Measurements from ENCODE around the gene GBP5.
A peak's percentile ranks its signal among the peaks of the same experiment; 100 is the strongest.
"Not testable (repeated sequence)": the region's sequence is repeated elsewhere in the genome, so short reads cannot be mapped to it uniquely, and the experiment has no call there.

GBP5 gene, protein sequence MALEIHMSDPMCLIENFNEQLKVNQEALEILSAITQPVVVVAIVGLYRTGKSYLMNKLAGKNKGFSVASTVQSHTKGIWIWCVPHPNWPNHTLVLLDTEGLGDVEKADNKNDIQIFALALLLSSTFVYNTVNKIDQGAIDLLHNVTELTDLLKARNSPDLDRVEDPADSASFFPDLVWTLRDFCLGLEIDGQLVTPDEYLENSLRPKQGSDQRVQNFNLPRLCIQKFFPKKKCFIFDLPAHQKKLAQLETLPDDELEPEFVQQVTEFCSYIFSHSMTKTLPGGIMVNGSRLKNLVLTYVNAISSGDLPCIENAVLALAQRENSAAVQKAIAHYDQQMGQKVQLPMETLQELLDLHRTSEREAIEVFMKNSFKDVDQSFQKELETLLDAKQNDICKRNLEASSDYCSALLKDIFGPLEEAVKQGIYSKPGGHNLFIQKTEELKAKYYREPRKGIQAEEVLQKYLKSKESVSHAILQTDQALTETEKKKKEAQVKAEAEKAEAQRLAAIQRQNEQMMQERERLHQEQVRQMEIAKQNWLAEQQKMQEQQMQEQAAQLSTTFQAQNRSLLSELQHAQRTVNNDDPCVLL

DNA sequence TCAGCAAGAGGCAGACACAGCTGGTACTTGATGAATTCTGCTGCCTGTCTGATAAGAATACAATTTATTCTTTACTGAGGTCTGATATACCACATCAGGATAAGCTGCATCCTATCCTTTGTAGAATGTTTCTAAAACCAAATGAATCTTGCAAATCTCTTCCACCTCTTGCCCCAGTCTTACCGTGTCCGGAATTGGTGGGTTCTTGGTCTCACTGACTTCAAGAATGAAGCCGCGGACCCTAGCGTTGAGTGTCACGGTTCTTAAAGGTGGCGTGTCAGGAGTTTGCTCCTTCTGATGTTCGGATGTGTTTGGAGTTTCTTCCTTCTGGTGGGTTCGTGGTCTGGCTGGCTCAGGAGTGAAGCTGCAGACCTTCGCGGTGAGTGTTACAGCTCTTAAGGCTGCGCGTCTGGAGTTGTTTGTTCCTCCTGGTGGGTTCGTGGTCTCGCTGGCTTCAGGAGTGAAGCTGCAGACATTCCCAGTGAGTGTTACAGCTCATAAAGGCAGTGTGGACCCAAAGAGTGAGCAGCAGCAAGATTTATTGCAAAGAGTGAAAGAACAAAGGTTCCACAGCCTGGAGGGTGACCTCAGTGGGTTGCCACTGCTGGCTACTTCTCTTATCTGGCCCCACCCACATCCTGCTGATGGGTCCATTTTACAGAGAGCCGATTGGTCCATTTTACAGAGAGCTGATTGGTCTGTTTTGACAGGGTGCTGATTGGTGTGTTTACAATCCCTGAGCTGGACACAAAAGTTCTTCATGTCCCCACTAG, at the start of gene GBP5:
Gene GBP5 (minus strand): TSS at position 592 of the 773 bp plus-strand sequence. CDS start 3,305 bp downstream, outside the sequence.
- DNase-seq (ENCODE audit: low read depth in 2 of 2); H3K4me3 ChIP-seq (replicated peaks in 1 of 2; ENCODE audit: low read depth in 2 of 2, low read length in 2 of 2): not testable (repeated sequence)

DNA sequence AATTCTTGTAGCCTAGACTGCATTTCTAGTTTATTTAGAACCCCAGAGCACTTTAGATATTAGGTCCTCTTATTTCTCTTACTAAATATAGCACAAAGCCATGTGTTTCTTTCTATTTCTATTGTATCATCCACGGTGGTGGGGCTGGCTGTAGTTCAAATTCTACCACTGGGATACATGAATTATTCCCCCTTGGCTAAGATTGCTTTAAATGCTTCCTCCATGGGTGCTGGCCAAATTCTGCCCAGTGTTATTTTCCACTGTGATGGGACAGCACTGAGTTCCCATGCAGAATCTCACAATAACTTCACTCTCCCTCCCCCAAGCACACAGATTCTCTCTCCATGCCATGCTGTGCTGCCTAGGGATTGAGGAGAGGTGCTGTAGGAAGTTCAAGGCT, 49.7 kb upstream of the GBP5 start:
- H3K4me3 ChIP-seq (replicated peaks in 1 of 2; ENCODE audit: low read depth in 2 of 2, low read length in 2 of 2) = no peak overlapping the region
- DNase-seq (ENCODE audit: low read depth in 2 of 2) = no peak
- TF ChIP-seq, protein P1, sequence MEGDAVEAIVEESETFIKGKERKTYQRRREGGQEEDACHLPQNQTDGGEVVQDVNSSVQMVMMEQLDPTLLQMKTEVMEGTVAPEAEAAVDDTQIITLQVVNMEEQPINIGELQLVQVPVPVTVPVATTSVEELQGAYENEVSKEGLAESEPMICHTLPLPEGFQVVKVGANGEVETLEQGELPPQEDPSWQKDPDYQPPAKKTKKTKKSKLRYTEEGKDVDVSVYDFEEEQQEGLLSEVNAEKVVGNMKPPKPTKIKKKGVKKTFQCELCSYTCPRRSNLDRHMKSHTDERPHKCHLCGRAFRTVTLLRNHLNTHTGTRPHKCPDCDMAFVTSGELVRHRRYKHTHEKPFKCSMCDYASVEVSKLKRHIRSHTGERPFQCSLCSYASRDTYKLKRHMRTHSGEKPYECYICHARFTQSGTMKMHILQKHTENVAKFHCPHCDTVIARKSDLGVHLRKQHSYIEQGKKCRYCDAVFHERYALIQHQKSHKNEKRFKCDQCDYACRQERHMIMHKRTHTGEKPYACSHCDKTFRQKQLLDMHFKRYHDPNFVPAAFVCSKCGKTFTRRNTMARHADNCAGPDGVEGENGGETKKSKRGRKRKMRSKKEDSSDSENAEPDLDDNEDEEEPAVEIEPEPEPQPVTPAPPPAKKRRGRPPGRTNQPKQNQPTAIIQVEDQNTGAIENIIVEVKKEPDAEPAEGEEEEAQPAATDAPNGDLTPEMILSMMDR (IDR thresholded peaks at IDR 0.05; ENCODE audit: low read depth, low read length) = no peak

DNA sequence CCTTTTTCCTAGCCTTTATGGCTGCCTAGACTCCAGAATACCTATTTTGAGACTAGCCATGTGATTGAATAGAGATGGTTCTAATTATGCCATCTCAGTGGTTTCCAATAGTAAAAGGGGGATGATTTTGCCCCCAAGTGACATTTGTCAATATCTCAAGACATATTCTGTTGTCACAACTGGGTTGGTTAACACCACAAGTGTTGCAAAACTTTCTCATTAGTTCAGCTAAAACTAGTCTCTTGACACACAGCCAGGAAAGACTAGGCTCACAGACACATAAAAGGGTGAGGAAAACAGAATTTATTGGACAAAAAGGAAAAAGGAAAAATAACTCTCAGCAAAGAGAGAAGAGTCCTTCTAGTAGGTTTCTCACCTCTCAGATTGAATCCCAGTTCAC, 39.9 kb upstream of the GBP5 start:
- no peak overlapping the region for H3K4me3 ChIP-seq (replicated peaks in 1 of 2; ENCODE audit: low read depth in 2 of 2, low read length in 2 of 2)
- DNase-seq (ENCODE audit: low read depth in 2 of 2) = no peak
- TF ChIP-seq, protein P1 (IDR thresholded peaks at IDR 0.05; ENCODE audit: low read depth, low read length) = no peak

DNA sequence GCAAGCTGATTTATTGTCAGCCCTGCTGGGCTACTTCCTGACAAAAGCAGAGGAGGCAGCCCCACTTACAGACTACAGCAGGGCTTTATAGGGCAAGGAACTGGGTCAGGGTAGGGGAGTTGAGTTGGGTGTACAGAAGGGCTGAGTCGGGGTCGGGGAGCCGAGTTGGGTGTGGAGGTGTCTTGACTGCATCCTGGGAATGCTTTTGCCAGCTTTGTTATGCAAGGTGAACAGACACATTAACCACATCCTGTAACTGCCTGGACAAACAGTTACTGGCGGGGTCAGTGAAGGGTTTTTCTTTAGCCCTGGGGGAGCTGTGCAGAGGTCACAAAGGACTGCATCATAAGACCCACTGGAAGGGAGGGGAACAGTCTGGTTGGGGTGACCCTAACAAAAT, 39.1 kb upstream of the GBP5 start:
- DNase-seq (ENCODE audit: low read depth in 2 of 2) = peak in 1 of 2 donors; percentile 40
- TF ChIP-seq, protein P1 (IDR thresholded peaks at IDR 0.05; ENCODE audit: low read depth, low read length) = no peak
- no peak overlapping the region for H3K4me3 ChIP-seq (replicated peaks in 1 of 2; ENCODE audit: low read depth in 2 of 2, low read length in 2 of 2)

DNA sequence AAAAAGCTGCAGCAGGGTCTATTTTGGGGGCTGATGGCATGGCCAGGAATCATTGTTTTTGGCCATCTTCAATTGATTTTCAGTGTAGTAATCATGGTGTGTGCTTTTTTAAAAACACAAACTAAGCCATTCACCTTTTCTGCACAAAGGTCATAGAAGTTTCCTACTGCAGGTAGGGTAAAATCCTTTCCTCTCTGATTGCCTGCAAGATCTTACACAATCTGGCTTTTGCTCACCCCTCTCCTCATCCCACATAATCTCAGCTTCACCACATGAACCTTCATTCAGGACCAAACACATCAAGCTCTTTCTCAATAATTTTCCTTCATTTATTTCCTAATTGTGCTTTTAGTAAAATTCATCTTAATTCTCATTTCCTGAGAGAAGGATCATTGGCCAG, 38.3 kb upstream of the GBP5 start:
- TF ChIP-seq, protein P1 (IDR thresholded peaks at IDR 0.05; ENCODE audit: low read depth, low read length) = no peak
- H3K4me3 ChIP-seq (replicated peaks in 1 of 2; ENCODE audit: low read depth in 2 of 2, low read length in 2 of 2) = no peak overlapping the region
- DNase-seq (ENCODE audit: low read depth in 2 of 2) = no peak

DNA sequence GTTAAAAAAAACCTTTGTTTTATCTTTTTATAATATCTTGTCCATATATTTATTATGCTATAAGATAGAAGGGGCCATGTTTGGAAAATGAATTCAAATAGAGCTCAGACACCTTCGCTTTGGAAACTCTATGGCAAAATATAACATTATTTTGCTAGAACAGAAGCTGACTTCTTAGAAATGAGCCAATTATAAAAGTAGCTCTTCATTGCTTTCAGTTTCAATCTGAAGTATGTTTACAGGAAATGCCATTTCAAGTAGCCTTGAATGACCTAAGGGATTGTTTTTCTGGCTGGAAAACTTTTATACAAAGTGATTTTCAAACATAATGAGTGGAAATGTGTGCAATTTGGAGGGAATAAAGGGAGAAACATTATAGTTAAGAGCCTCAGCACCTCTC, 37.8 kb upstream of the GBP5 start:
- TF ChIP-seq, protein P1 (IDR thresholded peaks at IDR 0.05; ENCODE audit: low read depth, low read length) = no peak
- no peak overlapping the region for H3K4me3 ChIP-seq (replicated peaks in 1 of 2; ENCODE audit: low read depth in 2 of 2, low read length in 2 of 2)
- DNase-seq (ENCODE audit: low read depth in 2 of 2) = peak; percentile 55 to 56

DNA sequence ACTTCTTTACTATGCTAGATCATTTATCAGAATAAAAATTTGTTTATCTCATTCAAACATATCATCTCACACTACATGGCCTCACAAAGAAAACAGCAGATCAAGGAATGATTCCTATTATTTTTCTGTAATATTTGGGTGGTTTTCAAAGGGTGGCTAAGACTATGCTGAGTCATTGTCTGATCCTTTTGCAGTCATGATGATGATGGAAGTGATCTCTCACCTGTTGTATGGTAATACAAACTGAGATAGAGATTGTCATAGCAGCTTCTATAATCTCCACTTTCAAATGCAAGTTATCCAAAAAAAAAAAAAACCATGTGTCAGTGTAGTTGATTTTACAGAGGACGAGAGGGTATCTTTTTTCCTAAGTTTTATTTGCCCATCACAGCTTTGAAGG, 37.2 kb upstream of the GBP5 start:
- H3K4me3 ChIP-seq (replicated peaks in 1 of 2; ENCODE audit: low read depth in 2 of 2, low read length in 2 of 2) = no peak overlapping the region
- TF ChIP-seq, protein P1 (IDR thresholded peaks at IDR 0.05; ENCODE audit: low read depth, low read length) = no peak
- no peak for DNase-seq (ENCODE audit: low read depth in 2 of 2)

All from cardiac fibroblast (primary cell).